Dedifferentiated amniotic fluid mesenchymal stem cell (primary cell): ENCODE measurements around the gene LRBA.
"Not testable (repeated sequence)": the region's sequence is repeated elsewhere in the genome, so short reads cannot be mapped to it uniquely, and the experiment has no call there.

Experiments used
- DNase-seq: peaks from one replicate; pipeline ENCODE4 v3.0.0-alpha.2; 2016; ENCODE audit errors: extremely low spot score

Gene LRBA, protein sequence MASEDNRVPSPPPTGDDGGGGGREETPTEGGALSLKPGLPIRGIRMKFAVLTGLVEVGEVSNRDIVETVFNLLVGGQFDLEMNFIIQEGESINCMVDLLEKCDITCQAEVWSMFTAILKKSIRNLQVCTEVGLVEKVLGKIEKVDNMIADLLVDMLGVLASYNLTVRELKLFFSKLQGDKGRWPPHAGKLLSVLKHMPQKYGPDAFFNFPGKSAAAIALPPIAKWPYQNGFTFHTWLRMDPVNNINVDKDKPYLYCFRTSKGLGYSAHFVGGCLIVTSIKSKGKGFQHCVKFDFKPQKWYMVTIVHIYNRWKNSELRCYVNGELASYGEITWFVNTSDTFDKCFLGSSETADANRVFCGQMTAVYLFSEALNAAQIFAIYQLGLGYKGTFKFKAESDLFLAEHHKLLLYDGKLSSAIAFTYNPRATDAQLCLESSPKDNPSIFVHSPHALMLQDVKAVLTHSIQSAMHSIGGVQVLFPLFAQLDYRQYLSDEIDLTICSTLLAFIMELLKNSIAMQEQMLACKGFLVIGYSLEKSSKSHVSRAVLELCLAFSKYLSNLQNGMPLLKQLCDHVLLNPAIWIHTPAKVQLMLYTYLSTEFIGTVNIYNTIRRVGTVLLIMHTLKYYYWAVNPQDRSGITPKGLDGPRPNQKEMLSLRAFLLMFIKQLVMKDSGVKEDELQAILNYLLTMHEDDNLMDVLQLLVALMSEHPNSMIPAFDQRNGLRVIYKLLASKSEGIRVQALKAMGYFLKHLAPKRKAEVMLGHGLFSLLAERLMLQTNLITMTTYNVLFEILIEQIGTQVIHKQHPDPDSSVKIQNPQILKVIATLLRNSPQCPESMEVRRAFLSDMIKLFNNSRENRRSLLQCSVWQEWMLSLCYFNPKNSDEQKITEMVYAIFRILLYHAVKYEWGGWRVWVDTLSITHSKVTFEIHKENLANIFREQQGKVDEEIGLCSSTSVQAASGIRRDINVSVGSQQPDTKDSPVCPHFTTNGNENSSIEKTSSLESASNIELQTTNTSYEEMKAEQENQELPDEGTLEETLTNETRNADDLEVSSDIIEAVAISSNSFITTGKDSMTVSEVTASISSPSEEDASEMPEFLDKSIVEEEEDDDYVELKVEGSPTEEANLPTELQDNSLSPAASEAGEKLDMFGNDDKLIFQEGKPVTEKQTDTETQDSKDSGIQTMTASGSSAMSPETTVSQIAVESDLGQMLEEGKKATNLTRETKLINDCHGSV (N-terminal part only)

GRCh38 chr4:151014521-151015458, at the start of gene LRBA:
Gene LRBA (minus strand): TSS chr4:151015284. CDS start chr4:151014642, 642 bp downstream.
- DNase-seq: peak; percentile 33

GRCh38 chr4:151063143-151063542, 48.1 kb upstream of the LRBA start:
- not testable (repeated sequence) for DNase-seq

DNA sequence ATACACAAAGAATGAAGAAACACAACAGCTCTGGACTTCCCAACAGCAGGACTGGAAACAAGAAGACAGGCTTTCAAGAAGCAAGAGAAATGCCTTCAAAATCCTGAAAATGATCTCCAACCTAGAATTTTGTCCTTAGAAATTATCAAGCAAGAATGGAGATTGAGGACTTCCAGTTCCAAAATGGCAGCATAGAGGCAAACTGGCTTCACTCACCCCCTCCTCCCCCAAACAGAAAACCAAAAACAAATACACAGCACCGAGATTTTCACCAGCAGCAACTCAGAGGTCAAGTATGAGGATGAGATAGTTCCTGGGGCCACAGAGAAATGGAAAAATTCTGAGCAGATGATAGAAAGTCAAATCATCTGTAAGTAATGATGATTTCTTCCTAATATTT, 40.5 kb upstream of the LRBA start:
- DNase-seq: no peak

DNA sequence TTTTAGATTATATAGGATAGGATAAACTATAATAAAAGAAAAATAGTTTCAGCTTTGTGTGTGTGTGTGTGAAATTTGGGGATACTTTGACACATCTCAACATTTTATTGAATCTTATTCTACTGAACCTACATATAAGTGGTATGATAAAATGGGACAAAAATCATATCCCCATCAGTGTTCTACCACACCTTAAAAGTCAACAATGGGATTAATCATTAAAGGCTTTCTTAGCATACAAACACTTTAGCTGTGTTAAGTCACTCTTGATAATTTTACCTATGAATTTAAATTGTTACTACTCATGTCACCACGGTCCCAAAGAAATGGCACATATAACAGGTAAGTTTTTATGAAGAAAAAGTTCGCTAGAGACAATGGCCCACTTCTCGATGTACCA, 37.7 kb upstream of the LRBA start:
- no peak for DNase-seq

DNA sequence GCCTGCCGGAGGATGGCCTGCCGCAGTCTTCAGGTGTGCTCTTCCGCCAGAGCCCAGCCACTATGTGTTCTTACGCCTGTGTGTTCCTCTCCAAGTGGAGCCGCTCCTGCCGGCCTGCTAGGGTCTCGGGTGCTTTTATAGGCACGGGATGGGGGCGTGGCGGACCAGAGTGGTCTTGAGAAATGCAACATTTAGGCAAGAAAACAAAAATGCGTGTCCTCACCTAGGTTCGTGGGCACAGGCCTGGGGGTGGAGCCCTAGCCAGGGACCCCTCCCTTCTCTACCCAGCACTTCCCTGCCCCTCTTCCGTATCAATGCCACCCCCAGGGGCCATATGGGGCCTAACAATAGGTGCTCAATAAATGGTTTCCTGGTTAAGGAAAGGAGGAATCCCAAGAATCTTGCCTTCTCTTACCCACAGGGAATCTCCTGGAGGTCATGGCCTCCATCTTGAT, 34.4 kb upstream of the LRBA start:
- DNase-seq: no peak

- DNase-seq: no peak
Observed at GRCh38 chr4:151048913-151049312, 33.8 kb upstream of the LRBA start.

DNA sequence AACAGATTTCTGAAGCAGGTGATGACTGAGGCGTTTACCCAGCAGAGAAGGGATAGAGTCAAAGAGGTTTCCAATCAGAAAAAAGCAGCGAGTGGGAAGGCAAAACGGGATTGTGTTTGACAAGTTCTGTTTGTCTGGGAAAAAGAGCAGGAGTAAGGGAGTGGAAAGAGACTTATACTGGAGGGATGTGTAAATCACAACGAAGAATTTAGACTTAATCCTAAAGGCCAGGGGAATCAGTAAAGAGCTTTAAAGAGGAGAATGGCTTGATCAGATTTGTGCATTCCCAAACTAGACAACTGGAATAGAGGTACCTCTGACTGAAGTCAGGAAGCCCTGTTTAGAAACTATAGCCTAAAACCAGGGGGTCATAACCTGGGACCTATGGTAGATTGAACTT, 31.5 kb upstream of the LRBA start:
- no peak for DNase-seq

GRCh38 chr4:151045907-151046306, 30.8 kb upstream of the LRBA start:
- DNase-seq: no peak

DNA sequence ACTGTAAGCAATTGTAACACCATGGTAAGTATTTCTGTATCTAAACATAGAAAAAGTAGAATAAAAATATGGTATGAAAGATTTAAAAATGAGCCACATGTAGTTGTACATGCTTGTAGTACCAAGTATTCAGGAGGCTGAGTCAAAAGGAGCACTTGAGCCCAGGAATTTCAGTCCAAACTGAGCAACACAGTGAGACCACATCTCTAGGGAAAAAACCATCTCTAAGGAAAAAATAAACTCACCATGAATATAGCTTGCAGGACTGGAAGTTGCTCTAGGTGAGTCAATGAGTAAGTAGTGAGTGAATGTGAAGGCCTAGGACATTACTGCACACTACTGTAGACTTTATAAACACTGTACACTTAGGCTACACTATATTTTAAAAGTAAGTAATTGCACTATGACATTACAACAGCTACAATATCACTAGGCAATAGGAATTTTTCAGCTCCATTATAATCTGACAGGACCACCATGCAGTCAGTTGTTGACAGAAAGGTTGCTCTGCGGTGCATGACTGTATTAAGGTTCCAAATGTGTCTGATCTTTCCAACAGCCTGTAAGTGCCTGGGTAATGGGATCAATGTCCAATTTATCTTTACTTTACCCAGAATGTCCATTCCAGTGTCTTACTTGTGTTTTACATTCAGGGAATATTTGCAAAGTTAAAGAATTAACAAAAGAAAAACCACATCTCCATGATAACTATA, 28.9 kb upstream of the LRBA start:
- no peak for DNase-seq

DNA sequence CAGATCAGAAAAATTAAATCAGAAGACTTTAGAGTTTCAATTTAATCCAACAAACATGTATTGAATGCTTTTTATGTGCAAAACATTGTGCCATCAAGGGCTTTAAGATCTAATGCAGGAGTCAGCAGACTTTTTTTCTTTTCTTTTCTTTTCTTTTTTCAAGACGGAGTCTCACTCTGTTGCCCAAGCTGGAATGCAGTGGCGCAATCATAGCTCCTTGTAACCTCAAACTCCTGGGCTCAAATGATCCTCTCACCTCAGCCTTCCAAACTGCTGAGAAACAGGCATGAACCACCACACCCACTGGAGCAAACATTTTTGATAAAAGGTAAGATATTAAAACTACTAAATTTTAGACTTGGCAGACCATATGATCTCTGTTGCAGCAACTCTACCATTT, 24.6 kb upstream of the LRBA start:
- DNase-seq: no peak

- DNase-seq: no peak
Observed at GRCh38 chr4:151038452-151039157, 23.5 kb upstream of the LRBA start.

GRCh38 chr4:151035911-151036310, 20.8 kb upstream of the LRBA start:
- DNase-seq: no peak

- DNase-seq: no peak
Observed at GRCh38 chr4:151035328-151035727, 20.2 kb upstream of the LRBA start.

- DNase-seq: no peak
Observed at GRCh38 chr4:151034829-151035228, 19.7 kb upstream of the LRBA start.

GRCh38 chr4:151031831-151032605, 16.9 kb upstream of the LRBA start:
- DNase-seq: no peak

GRCh38 chr4:151029537-151029936, 14.5 kb upstream of the LRBA start:
- DNase-seq: no peak

- not testable (repeated sequence) for DNase-seq
Observed at GRCh38 chr4:151029006-151029405, 13.9 kb upstream of the LRBA start.

DNA sequence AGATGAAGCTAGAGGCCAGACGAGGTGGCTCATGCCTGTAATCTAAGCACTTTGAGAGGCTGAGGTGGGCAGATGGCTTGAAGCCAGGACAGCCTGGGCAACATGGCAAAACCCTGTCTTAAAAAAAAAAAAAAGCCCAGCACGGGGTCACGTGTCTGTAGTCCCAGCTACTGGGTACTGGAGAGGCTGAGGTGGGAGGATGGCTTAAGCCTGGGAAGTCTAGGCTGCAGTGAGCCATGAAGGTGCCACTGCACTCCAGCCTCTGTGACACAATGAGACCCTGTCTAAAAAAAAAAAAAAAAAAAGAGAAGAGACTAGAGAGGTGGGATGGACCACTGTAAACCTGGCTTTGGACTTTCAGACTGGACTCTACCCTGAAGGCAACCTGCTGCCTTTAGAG, 10.7 kb upstream of the LRBA start:
- DNase-seq: no peak

GRCh38 chr4:151022586-151022985, 7.5 kb upstream of the LRBA start:
- no peak for DNase-seq
